Uterus (tissue), 2 donors: Measurements from ENCODE around the gene RSPH6A.

Experiments
- CTCF ChIP-seq, 4 experiments: fragments of 200-600 bp in 2 of 4; fragments of 450-650 bp in 2 of 4; sonication (generic) in 2 of 4; IDR thresholded peaks; one replicate each; pipeline ENCODE4 v1.5.1; 2016 to 2019; ENCODE audit warnings: antibody characterized with exemption in 4 of 4, mild to moderate bottlenecking in 2 of 4, moderate library complexity in 1 of 4
- POLR2A ChIP-seq, 2 donors: fragments of 450-650 bp; IDR thresholded peaks; one replicate each; pipeline ENCODE4 v1.6.1; 2016; ENCODE audit warnings: antibody characterized with exemption in 2 of 2, mild to moderate bottlenecking in 1 of 2, moderate library complexity in 1 of 2

GRCh38 chr19:45753548-45753947 is 61.6 kb downstream of the RSPH6A start:
- TF ChIP-seq CTCF (IDR thresholded peaks at IDR 0.05): no peak
- no peak for TF ChIP-seq POLR2A (IDR thresholded peaks at IDR 0.05)
